ENCODE data around the gene UPF3B.
A peak's percentile ranks its signal among the peaks of the same experiment; 100 is the strongest.

The UPF3B gene

DNA sequence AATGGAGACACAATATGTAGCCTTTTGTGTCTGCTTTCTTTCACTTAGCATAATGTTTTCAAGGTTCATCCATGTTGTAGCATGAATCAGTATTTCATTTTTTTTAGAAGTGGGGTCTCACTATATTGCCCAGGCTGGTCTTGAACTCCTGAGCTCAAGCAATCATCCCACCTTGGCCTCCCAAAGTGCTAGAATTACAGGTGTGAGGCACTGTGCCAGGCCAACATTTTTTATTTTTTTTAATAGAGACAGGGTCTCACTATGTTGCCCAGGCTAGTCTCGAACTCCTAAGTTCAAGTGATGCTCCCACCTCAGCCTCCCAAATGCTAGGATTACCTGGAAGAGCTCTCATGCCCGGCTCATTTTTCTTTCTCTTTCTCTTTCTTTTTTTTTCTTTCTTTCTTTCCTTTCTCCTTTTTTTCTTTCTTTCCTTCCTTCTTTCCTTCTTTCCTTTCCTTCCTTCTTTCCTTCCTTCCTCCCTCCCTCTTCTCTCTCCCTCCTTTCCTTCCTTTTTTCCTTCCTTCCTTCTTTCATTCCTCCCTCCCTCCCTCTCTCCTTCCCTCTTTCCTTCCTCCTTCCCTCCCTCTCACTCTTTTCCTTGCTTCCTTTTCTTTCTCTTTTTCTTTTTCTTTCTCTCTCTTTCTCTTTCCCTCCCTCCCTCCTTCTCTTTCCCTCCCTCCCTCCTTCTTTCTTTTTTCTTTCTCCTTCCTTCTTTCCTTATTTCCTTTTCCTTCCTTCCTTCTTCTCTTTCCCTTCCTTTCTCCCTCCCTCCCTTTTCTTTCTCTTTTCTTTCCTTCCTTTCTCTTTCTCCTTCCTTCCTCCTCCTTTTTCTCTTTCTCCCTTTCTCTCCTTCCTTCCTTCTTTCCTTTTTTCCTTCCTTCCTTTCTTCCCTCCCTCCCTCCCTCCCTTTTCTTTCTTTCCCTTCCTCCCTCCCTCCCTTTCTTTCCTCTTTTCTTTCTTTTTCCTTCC lies 51.2 kb downstream of the UPF3B start:
- H3K9me3 Mint-ChIP-seq = no peaks in the 10 kb centered on the region
- DNase-seq (ENCODE audit: low spot score in 2 of 2) = no peak
- H3K36me3 Mint-ChIP-seq = peaks cover 2% of the 10 kb centered on the region
- ATAC-seq (ENCODE audit: low read depth) = no peak
- no peak overlapping the region for H3K27ac Mint-ChIP-seq
- no peaks in the 10 kb centered on the region for H3K27me3 Mint-ChIP-seq
- H3K4me1 Mint-ChIP-seq = no peaks in the 10 kb centered on the region
- H3K4me3 Mint-ChIP-seq = no peak overlapping the region

DNA sequence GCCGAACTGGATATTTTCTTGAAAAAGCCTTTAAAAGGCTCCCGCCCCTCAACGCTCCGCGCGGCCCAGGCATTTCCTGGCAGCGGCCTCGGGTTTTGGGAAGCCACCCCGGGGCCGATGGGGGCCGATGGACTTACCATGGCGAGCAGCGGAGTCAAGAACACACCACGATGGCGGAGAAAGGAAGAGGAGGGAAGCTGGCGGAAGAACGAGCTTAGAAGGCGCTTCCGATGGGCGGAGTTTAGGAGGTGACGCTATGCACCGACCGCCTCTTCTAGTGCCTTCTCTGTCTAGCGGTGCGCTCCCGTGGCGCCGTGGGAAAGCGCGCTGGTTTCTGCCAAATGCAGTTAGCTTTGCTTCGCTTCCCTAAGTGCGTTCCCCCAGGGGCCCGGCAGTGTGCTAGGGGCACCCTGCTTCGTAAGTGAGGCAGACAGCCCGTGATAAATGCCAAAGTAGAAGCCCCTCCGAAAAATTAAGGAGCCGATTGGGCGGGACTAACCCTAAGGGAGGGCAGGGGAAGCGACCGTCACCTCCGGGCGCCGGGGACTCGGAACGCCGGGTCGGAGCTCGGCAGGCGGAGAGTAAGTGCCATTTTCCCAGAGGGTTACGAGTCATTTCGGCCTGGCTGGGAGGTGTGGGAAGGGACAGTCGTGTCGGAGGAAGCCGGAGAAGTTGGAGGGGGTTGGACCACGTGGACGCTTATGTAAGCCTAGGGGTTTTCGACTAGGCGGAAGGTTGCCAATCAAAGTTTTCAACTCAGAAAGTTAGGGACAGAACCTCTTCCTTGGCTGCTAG lies 61.1 kb downstream of the UPF3B start, which contains the start of gene RPL39:
Gene RPL39, minus strand, starts transcription at position 194 of the 795 bp plus-strand sequence. Its CDS starts 54 bp downstream, at position 140.
- no peaks in the 10 kb centered on the region for H3K27me3 Mint-ChIP-seq

DNA sequence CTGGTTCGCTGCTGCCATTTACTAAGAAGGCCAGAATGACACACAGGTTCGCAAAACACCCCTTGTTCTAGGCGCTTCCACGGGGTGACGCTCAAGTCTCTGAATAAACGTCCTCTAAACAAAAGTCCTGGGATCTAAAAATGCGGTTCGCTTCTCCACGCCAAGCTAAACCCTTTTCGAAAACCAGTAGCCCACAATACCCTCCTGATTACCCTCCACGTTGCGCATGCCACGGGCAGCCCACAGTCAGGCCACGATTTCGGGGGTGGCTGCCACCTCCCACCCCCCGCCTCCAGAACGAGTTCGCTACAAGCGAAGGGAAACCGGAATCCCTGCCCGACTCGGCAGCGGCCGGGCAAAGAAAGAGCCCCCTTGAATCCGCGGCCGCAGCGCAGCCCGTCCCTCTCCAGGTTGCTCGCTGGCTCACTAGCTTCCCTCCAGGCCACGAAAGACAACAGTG lies 61.8 kb downstream of the UPF3B start:
- Mint-ChIP-seq H3K4me3 (peak overlapping the region; percentile 95), H3K27me3 (no peaks in the 10 kb centered on the region), H3K9me3 (no peaks in the 10 kb centered on the region), H3K4me1 (peaks cover 7% of the 10 kb centered on the region), H3K36me3 (peaks cover 2% of the 10 kb centered on the region), H3K27ac (peak overlapping the region; percentile 94)
- DNase-seq (ENCODE audit: low spot score in 2 of 2) (peak in 1 of 2 donors; percentile 24), ATAC-seq (ENCODE audit: low read depth) (peak; percentile 25)

More for the DNA sequence above, 61.1 kb downstream of the UPF3B start, which contains the start of gene RPL39:
- DNase-seq (ENCODE audit: low spot score in 2 of 2) (peak; percentile 63 to 65), ATAC-seq (ENCODE audit: low read depth) (peak; percentile 89)
- Mint-ChIP-seq H3K4me3 (peak within 1 kb of the TSS; percentile 95), H3K36me3 (peaks cover 2% of the 10 kb centered on the region), H3K27ac (peak within 1 kb of the TSS; percentile 94), H3K4me1 (peaks cover 7% of the 10 kb centered on the region), H3K9me3 (no peaks in the 10 kb centered on the region)

DNA sequence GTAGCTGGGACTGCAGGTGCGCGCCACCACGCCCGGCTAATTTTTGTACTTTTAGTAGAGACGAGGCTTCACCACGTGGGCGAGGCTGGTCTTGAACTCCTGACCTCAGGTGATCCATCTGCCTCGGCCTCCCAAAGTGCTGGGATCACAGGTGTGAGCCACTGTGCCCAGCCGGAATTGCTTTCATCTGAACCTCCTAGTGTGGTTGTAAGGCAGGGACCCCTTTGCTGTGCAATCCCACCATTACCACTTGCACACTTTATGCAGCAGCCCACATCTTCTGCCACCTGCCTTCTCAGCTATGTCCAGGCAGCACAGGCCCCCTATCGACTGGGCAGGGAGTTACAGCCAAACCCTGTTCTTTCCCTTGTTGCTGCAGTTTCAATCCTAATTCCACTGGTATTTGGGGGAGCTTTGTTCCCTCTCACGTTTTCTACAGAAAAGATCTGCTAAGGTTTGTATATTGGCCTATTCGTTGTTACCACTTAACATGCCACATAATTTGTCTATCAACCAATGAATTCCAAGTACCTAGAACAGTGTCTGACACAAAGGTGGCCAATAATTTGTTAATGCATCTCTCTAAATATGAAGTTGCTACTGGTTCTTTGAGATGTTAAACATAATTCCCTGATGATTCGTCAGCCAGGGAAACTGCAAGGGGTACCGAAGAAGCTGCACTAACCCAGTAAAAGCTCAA lies 67.9 kb downstream of the UPF3B start:
- no peaks in the 10 kb centered on the region for H3K27me3 Mint-ChIP-seq
- H3K36me3 Mint-ChIP-seq = peaks cover 17% of the 10 kb centered on the region
- ATAC-seq (ENCODE audit: low read depth) (peak; percentile 73), DNase-seq (ENCODE audit: low spot score in 2 of 2) (peak; percentile 39 to 46)
- H3K4me3 Mint-ChIP-seq = no peak overlapping the region
- H3K9me3 Mint-ChIP-seq = no peaks in the 10 kb centered on the region
- peaks cover 22% of the 10 kb centered on the region for H3K4me1 Mint-ChIP-seq
- H3K27ac Mint-ChIP-seq = peak overlapping the region; percentile 75
